ENCODE results near the gene SDK2.

The SDK2 gene

GRCh38 chr17:73302189-73302588 lies 342.1 kb downstream of the SDK2 start:
- DNase-seq (ENCODE audit: low read depth), result peak; percentile 76

GRCh38 chr17:73301369-73301768 lies 342.9 kb downstream of the SDK2 start:
- DNase-seq (ENCODE audit: low read depth), result no peak

- no peak for DNase-seq (ENCODE audit: low read depth)
Measured at GRCh38 chr17:73300392-73300791, 343.9 kb downstream of the SDK2 start.

- peak; percentile 35 for DNase-seq (ENCODE audit: low read depth)
Measured at GRCh38 chr17:73297934-73298861, 346.0 kb downstream of the SDK2 start.

GRCh38 chr17:73293480-73293911 lies 350.7 kb downstream of the SDK2 start:
- peak; percentile 75 for DNase-seq (ENCODE audit: low read depth)

GRCh38 chr17:73293031-73293430 lies 351.2 kb downstream of the SDK2 start:
- DNase-seq (ENCODE audit: low read depth), result no peak

- DNase-seq (ENCODE audit: low read depth), result peak; percentile 74
Measured at GRCh38 chr17:73292031-73292531, 352.2 kb downstream of the SDK2 start.

GRCh38 chr17:73291260-73291801 lies 352.9 kb downstream of the SDK2 start:
- peak; percentile 82 for DNase-seq (ENCODE audit: low read depth)

GRCh38 chr17:73290399-73291259 lies 353.6 kb downstream of the SDK2 start:
- DNase-seq (ENCODE audit: low read depth), result no peak

- no peak for DNase-seq (ENCODE audit: low read depth)
Measured at GRCh38 chr17:73289549-73290254, 354.5 kb downstream of the SDK2 start.

- no peak for DNase-seq (ENCODE audit: low read depth)
Measured at GRCh38 chr17:73288534-73289302, 355.5 kb downstream of the SDK2 start.

GRCh38 chr17:73286863-73287296 lies 357.4 kb downstream of the SDK2 start:
- DNase-seq (ENCODE audit: low read depth), result peak; percentile 67

GRCh38 chr17:73285916-73286862 lies 358.1 kb downstream of the SDK2 start:
- DNase-seq (ENCODE audit: low read depth), result no peak

- no peak for DNase-seq (ENCODE audit: low read depth)
Measured at GRCh38 chr17:73285603-73285908, 358.7 kb downstream of the SDK2 start.

GRCh38 chr17:73284906-73285602 lies 359.2 kb downstream of the SDK2 start:
- DNase-seq (ENCODE audit: low read depth), result no peak

All from iris pigment epithelial cell (primary cell).